Islet precursor cell (in vitro differentiated cells): ENCODE data around the gene GBE1.
"Not testable (repeated sequence)": the region's sequence is repeated elsewhere in the genome, so short reads cannot be mapped to it uniquely, and the experiment has no call there.

Experiments used
- DNase-seq: peaks from one replicate; pipeline ENCODE4 v3.0.0-alpha.2; 2018

GBE1 gene

GRCh38 chr3:81518945-81519344, 242.5 kb downstream of the GBE1 start:
- DNase-seq: no peak

DNA sequence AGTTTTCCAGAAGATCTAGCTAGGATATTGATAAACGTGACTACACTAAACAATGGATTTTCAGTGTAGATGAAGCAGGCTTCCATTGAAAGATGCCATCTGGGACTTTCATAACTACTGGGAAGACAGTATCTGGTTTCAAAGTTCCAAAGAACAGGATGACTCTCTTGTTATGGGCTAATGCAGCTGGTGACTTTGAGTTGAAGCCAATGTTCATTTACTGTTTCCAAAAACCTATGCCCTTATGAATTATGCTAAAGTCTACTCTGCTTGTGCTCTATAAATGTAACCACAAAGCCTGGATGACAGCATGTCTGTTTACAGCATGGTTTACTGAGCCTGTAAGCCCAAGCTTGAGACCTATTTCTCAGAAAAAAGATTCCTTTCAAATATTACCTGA, 245.4 kb downstream of the GBE1 start:
- no peak for DNase-seq

- no peak for DNase-seq
Measured at GRCh38 chr3:81513591-81513990, 247.9 kb downstream of the GBE1 start.

DNA sequence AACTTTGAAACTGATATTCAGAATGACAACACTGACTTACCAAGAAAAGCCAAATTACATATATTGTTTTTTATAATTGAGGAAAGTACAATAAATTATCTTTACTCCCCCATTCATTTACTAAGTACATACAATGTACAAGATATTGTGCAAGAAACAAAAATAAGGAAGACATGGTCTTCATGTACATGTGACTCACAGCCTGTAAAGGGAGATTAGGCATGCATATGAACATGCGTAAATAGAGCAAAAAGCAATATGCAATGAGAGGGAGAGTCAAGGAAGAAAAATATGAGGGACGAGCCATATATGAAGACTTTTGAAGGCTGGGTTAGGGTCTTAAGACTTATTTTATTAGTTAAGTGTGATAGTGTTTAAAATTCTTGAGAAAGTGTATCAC, 258.4 kb downstream of the GBE1 start:
- no peak for DNase-seq

DNA sequence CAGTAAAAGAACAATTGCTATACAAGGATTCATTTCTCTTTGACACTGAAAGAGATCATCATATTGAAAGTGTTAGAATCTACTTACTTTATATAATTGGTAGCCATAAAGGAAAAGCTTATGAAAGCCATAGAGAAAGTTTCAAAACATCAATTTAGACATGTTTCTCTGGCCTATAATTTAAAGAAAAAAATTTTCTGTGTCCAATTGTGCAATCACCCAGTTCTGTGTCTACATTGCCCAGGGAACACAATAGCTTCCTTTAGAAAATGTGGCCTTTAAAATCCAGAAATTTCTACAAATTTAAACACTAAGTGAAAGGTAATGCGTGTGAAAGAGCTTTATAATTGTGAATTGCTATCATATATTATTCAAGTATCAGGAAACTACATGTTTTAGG, 259.2 kb downstream of the GBE1 start:
- no peak for DNase-seq

GRCh38 chr3:81500039-81500438, 261.4 kb downstream of the GBE1 start:
- DNase-seq: no peak

GRCh38 chr3:81497572-81498251, 263.7 kb downstream of the GBE1 start:
- no peak for DNase-seq

DNA sequence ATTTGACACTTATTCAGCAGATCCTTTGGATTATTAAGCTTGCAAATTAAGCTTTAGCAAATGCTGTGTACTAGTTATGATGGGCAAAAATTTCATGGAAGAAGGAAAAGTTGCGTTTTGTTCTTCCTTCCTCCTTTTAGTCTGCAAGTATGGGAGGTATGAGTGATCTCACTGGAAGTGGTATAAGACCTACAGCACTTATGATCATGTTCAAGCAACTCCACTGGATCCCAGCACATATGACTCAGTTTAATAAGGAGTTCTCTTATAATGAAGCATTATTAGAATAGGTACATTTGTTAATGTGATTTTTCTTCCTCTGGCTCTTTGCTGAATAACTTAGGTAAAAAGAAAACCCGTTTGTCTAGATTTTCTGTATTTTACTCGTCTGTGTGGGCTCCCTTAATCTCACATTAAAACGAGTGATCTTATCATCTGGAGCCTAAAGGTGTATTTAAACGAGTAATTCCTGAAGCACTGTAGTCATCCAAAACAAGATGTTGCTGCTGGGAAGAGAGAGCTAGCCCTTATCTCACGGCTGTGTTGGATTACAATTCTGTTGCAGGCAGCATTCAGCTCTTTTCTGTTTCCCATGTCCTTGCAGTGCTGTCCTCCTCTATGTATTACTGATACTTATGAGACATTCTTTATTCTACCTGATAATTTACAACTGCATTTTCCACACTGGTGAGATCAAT, 264.9 kb downstream of the GBE1 start:
- DNase-seq: peak; percentile 57

GRCh38 chr3:81492471-81492870, 269.0 kb downstream of the GBE1 start:
- DNase-seq: not testable (repeated sequence)

DNA sequence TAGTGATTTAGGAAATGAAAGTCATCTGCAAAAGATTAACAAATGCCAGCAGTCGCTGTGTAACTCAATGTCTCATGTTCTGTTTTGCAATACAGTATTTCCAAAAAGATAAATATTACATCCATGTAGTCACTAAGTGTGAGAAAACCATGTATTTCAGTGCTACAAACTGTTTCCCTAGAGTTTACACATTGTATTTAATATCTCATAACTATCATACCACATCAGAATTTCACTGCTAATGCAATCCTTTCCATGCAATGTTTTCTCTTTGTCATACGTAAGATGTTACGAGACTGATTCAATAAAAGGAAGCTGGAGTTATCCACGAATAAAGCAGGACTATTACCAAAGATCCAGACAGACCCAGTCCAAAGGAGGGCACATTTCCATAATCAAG, 269.4 kb downstream of the GBE1 start:
- no peak for DNase-seq

GRCh38 chr3:81490541-81491288, 270.7 kb downstream of the GBE1 start:
- peak; percentile 90 for DNase-seq

DNA sequence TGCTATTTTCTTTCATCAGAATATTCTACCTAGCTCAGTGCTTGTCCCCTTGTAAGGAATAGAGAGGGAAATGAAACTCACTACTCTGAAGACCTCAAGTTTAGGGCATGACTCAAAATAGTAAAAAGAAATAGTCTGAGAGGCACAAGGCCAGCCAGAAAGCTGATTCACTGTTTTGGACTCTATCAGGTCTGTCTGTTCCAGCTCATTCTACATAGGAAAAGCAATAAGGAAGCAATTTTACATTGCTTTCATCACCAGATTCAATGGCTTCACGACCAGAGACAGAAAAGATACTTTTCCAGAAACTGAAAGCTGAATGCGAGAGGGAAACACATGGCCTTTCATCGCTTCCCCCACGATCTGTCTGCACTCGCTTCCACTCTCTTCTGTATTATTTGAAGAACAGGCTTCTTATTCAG, 276.0 kb downstream of the GBE1 start:
- DNase-seq: no peak

- no peak for DNase-seq
Measured at GRCh38 chr3:81484520-81484919, 276.9 kb downstream of the GBE1 start.

GRCh38 chr3:81483046-81483445, 278.4 kb downstream of the GBE1 start:
- no peak for DNase-seq

- no peak for DNase-seq
Measured at GRCh38 chr3:81477740-81478139, 283.7 kb downstream of the GBE1 start.

DNA sequence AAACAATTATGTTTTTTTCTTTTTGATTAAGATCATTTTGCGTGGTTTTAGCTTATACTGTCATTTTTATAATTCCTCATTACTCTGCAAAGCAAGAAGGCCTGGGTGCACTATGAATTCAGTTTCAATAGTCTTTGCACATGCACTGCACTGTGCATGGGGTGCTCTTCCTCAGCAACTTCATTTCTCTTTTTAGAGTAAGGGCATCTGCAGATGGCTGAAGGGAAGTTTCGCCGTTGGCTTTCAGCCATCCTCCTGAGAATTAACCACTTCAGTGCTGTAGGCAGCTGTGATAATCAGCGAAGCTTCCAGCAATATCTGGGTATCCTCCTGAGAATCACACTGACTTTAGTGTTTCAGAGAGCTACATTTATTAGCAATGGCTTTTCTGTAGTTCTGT, 284.8 kb downstream of the GBE1 start:
- no peak for DNase-seq

DNA sequence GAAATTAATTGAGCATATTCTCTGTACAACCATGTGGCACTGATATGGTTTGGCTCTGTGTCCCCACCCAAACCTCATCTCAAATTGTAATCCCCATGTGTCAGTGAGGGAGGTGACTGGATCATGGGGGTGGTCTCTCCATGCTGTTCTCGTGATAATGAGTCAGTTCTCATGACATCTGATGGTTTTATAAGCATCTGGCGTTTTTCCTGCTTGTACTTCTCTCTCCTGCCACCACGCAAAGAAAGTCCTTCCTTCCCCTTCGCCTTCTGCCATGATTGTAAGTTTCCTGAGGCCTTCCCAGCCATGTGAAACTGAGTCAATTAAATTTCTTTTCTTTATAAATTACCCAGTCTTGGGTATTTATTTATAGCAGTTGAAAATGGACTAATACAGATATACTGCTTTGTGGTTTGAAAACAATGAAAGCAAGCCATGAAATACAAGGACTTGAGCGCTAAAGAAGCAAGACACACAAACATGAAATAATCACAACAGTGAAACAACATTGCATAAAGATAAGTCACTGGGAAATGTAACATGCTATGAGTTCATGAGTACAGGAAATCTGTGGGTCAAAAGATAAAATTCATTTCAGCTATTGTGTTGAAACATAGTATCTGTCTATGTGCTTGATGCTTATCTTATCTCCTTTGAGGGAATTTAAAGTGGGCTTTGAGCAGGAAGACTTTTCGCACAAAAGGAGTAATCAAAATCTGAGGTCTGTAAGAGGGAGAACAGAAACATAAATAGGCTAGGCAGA, 288.7 kb downstream of the GBE1 start:
- no peak for DNase-seq

GRCh38 chr3:81470524-81471278, 290.7 kb downstream of the GBE1 start:
- no peak for DNase-seq

DNA sequence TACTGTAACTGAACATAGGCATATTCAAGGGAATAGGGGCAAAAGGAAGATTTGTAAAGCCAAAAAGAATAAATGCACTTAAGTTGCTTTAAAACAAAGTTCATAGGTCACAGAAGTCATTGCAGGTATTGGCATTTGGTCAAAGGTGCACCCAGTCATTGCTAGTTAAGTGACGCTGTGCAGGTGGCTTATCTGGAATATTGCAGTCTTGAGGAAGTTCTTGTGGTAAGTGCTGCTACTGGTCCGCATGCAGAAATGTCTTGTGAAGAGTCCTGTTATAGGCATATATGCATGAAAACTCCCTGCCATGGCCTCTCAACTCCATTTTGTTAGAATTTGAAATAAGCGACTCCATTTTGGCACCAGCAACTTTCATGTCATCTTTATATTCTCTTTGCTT, 293.1 kb downstream of the GBE1 start:
- no peak for DNase-seq

DNA sequence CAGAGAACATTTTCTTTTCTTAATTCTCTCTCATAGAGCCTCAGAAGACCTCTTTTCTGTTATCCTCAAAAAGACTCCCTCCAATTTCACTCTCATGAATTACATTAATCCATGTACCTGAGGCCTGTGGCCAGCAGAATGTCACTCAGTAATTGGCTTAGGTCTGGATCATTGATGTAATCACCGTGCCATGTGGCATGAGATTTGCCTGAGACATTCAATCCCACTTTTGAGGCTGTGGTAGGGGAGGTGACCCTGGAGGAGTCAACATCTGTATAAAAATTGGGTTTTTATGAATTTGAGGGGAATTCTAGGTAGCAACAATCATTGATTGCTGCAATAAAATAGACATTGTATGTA, 295.3 kb downstream of the GBE1 start:
- DNase-seq: no peak

- DNase-seq: no peak
Measured at GRCh38 chr3:81465510-81466200, 295.8 kb downstream of the GBE1 start.

- no peak for DNase-seq
Measured at GRCh38 chr3:81463781-81464180, 297.7 kb downstream of the GBE1 start.
